CD4-positive, alpha-beta T cell treated with Interleukin-17A for 4 hours (primary cell): ENCODE measurements around the gene TSPAN4.

Experiments
- DNase-seq: peaks from one replicate; pipeline ENCODE4 v3.0.0-alpha.2; 2020; ENCODE audit warnings: mixed read lengths

TSPAN4 gene

DNA sequence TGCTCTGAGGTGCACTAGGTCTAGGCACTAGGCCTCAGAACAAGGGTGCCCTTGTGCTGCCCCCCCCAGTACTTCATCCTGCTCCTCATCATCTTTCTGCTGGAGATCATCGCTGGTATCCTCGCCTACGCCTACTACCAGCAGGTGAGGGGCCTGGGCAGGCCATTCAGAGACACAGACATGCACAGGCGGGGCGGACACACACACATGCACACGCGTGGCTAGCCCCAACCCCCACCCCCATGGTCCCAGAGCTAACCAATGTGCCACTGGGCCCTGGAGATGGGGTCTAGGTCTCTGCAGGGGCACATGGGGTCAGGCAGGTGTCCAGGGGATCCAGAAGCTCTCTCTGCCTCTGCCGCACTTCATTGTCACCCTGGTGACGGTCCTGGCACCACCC is 6.0 kb upstream of the TSPAN4 start:
- no peak for DNase-seq

- no peak for DNase-seq
These were observed 5.3 kb upstream of the TSPAN4 start for GRCh38 chr11:837189-837989.

DNA sequence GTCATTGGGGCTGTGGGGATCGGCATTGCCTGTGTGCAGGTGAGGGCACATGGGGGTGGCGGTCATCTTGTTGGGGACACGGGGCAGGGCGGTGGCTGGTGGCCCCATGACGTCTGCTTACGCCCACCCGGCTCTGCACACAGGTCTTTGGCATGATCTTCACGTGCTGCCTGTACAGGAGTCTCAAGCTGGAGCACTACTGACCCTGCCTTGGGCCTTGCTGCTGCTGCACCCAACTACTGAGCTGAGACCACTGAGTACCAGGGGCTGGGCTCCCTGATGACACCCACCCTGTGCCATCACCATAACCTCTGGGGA is 4.7 kb upstream of the TSPAN4 start:
- no peak for DNase-seq

- no peak for DNase-seq
These were observed 4.0 kb upstream of the TSPAN4 start for GRCh38 chr11:838441-839279.

DNA sequence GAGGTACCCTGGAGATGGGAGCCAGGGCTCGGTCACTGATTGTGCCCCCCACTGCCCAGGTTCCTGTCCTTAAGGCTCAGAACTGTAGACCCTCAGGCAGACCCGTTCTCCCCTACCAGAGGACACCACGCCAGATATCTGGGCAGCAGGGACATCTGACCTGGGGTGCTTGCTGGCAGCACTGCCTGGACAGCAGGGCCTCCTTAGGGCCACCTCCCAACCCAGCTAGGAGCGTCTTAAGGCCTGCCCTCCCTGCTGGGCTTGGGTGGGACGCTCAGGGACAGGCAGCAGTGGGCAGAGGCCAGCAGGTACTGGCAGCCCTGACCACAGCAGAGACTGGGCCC is 3.4 kb upstream of the TSPAN4 start:
- DNase-seq = no peak

GRCh38 chr11:839875-840617 is 2.6 kb upstream of the TSPAN4 start:
- DNase-seq = no peak

DNA sequence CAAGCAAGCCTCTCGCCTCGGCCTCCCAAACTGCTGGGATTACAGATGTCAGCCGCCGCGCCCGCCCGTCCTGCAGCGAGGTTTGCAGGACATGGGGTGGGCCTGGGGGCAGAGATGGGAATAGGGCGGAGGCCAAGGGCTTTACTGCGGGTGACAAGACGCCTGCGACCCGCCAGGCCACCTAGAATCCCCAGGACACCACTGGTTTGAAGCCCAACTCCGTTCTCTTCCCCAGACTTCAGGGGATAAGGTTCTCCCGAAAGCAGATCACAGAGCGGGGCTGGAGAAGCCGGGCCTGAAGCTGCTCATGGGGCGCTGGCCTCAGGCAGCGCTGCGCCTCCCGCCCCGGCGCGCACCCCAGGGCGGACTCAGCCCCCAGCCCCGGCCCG is 677 bp upstream of the TSPAN4 start:
- DNase-seq = no peak

GRCh38 chr11:843086-843734 is 558 bp downstream of the TSPAN4 start:
- DNase-seq = peak; percentile 23

- no peak for DNase-seq
These were observed 1.4 kb downstream of the TSPAN4 start for GRCh38 chr11:843818-844692.

DNA sequence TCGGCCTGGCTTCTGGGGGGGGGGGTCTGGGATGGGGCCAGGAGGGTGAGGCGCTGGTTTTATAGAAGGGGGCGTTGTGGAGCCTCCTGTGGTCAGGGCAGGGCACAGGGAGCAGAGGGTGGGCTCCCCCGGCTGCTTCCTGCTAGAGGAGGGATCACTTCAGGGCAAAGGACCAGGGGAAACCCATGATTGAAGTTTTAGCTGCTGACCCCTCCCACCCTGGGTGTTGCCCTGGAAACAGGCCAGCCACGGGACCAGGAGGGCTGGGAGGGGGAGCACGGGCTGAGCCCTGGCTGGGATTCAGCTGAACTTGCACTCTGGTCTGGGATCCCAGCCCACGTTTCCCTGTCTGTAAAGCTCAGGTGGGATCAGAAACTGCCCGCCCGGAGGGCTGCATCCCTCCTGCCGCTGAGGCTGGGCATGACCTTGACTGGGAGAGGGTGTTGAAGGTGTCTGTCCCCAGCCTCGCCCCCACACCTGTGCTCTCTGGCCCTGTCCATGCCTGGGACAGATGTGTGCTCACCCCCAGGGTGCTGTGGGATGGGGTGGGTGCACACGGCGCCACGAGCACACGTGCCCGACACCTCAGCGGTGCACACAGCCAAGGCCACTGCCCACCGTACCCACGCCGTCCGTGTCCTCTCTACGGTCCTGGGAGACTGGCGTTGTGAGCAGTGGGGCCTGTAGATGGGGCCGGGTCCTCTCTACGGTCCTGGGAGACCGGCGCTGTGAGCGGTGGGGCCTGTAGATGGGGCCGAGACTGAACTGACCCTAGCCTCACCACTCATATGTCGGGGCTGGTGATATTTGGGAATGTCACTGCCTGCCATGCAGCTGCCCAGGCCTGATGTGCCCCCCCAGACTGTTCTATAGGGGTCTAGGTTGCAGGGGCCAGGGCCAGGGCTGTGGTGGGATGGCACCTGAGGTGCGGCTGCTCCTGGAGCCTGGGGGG is 2.3 kb downstream of the TSPAN4 start:
- DNase-seq = peak; percentile 31

DNA sequence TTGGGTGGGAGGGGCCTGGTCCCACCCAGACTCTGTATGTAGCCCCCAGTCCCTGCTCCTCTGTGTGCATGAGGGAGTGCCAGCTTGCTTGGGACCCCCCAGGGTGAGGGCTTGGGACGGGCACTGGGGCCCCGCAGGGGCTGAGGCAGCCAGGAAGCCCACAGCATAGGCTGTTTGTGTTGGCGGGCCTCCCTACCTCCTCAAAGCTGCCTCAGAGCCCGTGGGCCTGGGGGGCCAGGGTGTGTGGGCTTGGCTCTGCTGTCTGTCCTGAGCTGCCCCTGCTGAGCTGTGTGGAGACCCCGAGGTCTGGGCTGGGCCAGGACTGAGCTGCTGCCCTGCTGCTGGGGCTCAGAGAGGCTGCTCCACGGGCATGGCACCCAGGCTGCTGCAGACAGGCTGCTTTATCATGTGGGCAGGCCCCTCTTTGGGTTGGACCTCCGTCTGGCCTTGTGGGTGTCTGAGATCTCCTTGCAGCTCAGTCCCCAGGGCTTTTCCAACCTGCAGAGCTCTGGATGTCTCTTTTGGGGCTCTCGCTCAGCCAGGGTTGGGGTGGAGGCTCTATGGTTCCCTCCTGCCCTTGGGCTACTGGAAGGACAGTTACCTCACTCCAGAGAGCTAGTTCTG is 3.3 kb downstream of the TSPAN4 start:
- no peak for DNase-seq

GRCh38 chr11:846496-847098 is 3.9 kb downstream of the TSPAN4 start:
- DNase-seq = no peak

- DNase-seq = no peak
These were observed 5.2 kb downstream of the TSPAN4 start for GRCh38 chr11:847876-848275.

GRCh38 chr11:848380-848931 is 5.8 kb downstream of the TSPAN4 start:
- DNase-seq = peak; percentile 75

- peak; percentile 67 for DNase-seq
These were observed 6.6 kb downstream of the TSPAN4 start for GRCh38 chr11:849104-849824.

- DNase-seq = no peak
These were observed 7.5 kb downstream of the TSPAN4 start for GRCh38 chr11:849951-850774.

- DNase-seq = no peak
These were observed 8.4 kb downstream of the TSPAN4 start for GRCh38 chr11:850775-851763.
